Transverse colon (tissue), 3 donors: ENCODE data around the gene F13A1.

Experiments used
- EP300 ChIP-seq: sonication (generic); formaldehyde crosslinking; IDR thresholded peaks from one replicate; pipeline ENCODE4 v1.6.1; 2017; ENCODE audit warnings: antibody characterized with exemption, low read depth
- TF ChIP-seq, protein P1 (sequence below), 5 experiments: fragments of 200-600 bp in 3 of 5; fragments of 450-650 bp in 2 of 5; sonication (generic) in 3 of 5; IDR thresholded peaks; 1 replicate in 2 of 5; 2 replicates in 3 of 5; pipeline ENCODE4 v1.5.1; 2016 to 2017; ENCODE audit warnings: antibody characterized with exemption in 5 of 5, inconsistent platforms in 3 of 5, mild to moderate bottlenecking in 2 of 5, moderate library complexity in 1 of 5

DNA sequence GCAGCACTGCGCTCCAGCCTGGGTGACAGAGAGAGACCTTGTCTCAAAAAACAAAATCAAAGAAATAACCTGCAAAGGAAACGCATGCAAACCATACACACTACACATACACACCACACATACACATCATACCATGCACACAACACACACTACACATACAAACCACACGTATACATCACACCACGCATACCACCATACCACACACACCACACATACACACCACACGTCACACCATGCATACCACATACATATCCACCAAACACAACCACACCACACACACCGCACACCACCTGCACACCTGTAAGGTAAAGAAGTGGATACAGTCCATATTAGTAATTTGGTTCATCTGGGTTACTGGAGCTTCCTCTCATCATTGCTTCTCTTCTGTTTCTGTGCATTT lies 32.3 kb upstream of the F13A1 start:
- TF ChIP-seq EP300 = no peak
- TF ChIP-seq, protein P1, sequence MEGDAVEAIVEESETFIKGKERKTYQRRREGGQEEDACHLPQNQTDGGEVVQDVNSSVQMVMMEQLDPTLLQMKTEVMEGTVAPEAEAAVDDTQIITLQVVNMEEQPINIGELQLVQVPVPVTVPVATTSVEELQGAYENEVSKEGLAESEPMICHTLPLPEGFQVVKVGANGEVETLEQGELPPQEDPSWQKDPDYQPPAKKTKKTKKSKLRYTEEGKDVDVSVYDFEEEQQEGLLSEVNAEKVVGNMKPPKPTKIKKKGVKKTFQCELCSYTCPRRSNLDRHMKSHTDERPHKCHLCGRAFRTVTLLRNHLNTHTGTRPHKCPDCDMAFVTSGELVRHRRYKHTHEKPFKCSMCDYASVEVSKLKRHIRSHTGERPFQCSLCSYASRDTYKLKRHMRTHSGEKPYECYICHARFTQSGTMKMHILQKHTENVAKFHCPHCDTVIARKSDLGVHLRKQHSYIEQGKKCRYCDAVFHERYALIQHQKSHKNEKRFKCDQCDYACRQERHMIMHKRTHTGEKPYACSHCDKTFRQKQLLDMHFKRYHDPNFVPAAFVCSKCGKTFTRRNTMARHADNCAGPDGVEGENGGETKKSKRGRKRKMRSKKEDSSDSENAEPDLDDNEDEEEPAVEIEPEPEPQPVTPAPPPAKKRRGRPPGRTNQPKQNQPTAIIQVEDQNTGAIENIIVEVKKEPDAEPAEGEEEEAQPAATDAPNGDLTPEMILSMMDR (IDR thresholded peaks at IDR 0.05) = no peak
